Astrocyte of the hippocampus (primary cell): ENCODE measurements around the gene ARMS2.

Experiments used
- DNase-seq: peaks from one replicate; pipeline ENCODE4 v3.0.0; 2011; ENCODE audit warnings: low read depth, low spot score

The ARMS2 gene

GRCh38 chr10:122450353-122450990, 4.0 kb upstream of the ARMS2 start:
- peak; percentile 22 for DNase-seq

DNA sequence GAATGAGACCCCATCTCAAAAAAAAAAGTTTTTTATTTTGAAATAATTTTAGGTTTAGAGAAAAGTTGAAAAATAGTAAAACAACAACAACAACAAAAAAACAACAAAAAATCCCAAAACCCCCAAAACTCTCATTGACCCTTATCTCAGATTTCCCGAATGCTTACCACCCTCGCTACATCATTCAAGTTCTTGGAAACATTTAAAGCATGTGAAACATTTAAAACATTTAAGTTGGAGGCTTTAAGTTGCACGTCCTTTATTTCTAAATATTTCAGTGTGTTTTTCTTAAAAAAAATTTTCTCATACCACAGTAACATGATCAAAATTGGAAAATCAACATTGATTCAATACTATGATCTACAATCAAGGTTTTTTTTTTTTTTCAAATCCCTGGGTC, 382 bp upstream of the ARMS2 start:
- DNase-seq, result no peak

DNA sequence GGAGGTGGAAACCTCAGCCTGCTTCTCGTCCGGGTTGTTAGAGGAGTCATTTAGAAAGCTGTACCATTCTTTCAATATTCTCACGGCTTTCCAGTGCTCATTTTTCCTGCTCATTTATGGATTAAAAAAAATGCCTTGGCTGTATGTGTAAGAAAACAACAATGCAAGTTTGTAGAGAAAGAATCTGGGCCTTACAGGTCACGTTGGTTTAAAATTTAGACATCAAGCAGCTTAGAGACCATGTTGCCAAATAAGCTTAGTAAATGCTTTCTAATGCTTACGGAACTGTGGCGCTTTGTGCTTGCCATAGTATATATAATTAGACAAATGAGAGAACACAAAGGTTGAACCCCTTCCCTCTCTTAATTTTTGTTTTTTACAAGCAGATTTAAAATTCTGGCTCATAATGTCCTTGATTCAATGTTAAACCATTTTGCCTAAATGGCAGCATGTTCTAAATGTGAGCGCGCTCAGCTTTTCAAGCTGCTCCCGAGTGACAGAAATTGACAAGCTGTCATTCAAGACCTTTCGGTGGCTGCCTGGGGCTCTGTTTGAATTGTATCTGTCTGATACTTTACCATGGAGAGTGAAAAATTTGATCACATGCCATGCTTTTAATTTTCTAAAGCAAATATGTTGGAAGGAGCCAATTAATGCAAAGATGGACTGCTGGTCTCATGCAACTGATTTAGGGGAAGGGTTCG, 1.1 kb downstream of the ARMS2 start:
- DNase-seq, result no peak

GRCh38 chr10:122457934-122458333, 3.5 kb downstream of the ARMS2 start:
- no peak for DNase-seq

GRCh38 chr10:122458693-122459092, 4.2 kb downstream of the ARMS2 start:
- no peak for DNase-seq

GRCh38 chr10:122459561-122460273, 5.3 kb downstream of the ARMS2 start:
- peak; percentile 74 for DNase-seq

DNA sequence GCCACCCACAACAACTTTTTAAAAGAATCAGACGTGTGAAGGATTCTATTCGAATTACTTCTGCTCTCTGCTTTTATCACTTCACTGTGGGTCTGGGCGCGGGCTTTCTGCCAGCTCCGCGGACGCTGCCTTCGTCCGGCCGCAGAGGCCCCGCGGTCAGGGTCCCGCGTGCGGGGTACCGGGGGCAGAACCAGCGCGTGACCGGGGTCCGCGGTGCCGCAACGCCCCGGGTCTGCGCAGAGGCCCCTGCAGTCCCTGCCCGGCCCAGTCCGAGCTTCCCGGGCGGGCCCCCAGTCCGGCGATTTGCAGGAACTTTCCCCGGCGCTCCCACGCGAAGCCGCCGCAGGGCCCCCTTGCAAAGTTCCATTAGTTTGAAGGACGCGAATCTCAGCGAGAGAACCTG, 6.4 kb downstream of the ARMS2 start:
- peak; percentile 37 for DNase-seq

GRCh38 chr10:122461367-122461728, 6.9 kb downstream of the ARMS2 start, which contains the start of gene HTRA1:
Gene HTRA1, plus strand, starts transcription at chr10:122461553. Its CDS starts 100 bp downstream, at chr10:122461653.
- peak; percentile 91 for DNase-seq

DNA sequence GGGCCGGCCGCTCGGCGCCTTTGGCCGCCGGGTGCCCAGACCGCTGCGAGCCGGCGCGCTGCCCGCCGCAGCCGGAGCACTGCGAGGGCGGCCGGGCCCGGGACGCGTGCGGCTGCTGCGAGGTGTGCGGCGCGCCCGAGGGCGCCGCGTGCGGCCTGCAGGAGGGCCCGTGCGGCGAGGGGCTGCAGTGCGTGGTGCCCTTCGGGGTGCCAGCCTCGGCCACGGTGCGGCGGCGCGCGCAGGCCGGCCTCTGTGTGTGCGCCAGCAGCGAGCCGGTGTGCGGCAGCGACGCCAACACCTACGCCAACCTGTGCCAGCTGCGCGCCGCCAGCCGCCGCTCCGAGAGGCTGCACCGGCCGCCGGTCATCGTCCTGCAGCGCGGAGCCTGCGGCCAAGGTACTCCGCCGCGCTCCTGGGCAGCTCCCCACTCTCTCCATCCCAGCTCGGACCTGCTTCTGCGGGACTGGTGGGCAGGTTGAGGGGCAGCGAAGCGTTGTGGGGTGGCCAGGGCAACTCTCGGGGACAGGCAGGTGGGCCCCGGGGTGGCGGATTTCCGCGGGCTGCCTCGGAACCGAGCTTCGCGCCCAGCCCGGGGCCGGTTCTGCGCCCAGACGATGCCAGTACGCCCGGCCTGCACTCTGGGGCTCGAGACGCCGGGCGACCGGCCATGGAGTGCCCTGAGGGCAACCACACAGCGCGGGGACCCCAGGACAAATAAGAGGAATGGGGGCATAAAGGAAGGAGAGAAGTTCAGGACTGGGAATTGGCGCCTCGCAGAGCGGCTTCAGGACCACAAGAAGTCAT, 7.5 kb downstream of the ARMS2 start:
- DNase-seq, result peak; percentile 71

- DNase-seq, result peak; percentile 68
Observed at GRCh38 chr10:122462533-122463465, 8.3 kb downstream of the ARMS2 start.

DNA sequence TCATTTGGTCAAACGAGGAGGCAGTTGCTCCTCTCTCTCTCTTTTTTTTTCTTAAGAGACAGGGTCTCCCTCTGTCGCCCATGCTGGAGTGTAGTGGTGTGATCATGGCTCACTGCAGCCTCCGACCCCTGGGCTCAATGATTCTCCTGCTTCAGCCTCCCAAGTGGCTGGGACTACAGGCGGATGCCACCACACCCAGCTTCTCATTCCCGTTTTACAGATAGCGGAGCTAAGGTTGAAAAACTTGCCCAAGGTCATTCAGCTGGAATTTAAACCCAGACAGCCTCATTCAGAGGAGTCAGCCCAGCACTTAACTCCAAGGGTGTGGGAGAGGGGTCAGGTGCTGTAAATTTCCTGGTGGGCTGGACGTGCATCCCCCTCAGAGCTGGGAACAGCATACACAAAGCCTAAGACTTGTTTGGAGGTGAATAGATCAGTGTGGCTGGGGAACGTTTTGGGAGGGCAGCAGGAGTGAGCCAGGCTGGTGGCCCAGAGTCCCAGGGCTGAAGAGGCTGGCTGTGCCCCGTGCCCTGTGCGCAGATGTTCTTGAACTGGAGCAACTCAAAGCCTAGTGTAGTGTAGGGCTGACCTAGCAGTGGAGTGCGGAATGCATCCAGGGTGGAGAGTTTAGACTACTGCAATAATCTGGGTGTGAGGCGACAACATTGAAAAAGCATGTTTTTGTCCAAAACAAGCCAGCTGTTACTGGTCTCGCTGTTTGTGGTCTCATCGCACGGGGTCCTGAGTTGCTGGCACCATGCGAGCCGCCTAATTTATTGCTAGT, 9.2 kb downstream of the ARMS2 start:
- no peak for DNase-seq

GRCh38 chr10:122464250-122464510, 9.7 kb downstream of the ARMS2 start:
- DNase-seq, result no peak

DNA sequence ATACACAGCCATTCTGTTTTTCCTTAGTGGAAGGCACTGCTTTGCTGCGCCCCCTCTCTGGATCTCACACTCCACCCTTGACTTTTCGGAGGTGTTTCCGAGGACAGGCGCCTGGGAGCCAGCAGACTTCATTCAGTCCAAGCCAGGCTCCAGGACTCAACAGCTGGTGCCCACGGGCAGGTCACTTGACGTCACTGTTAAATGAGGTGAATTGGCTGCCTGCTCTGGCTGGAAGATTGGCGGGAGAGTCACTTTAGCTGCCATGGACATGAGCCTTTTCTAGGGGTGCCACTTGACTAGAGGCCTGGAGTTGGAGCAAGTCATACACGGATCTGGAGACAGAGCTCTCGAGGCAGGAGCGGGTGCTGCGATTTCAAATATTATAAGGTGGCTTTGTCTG, 10.1 kb downstream of the ARMS2 start:
- DNase-seq, result no peak

GRCh38 chr10:122465401-122466040, 11.1 kb downstream of the ARMS2 start:
- DNase-seq, result no peak

DNA sequence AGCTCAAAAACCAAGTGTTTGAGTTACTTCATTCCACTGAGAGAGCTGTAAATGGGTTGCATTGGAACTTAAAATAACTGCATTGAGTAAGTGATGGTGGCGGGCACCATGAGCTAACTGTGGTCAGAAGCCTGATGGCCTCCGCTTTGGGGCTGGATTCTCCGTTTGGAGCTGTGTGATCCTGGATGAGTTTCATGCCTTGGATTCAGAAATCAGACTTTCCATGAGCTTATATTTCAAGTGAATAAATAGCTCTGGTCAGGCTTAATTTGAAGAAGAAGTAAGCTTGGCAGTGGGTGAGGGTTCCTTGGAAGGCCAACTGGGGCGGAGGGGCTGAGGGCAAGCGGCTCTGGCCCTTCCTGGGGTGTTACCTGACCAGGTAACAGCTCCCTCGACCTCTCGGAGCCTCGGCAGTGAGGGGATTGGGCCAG, 12.5 kb downstream of the ARMS2 start:
- no peak for DNase-seq

- DNase-seq, result no peak
Observed at GRCh38 chr10:122467701-122468100, 13.2 kb downstream of the ARMS2 start.

DNA sequence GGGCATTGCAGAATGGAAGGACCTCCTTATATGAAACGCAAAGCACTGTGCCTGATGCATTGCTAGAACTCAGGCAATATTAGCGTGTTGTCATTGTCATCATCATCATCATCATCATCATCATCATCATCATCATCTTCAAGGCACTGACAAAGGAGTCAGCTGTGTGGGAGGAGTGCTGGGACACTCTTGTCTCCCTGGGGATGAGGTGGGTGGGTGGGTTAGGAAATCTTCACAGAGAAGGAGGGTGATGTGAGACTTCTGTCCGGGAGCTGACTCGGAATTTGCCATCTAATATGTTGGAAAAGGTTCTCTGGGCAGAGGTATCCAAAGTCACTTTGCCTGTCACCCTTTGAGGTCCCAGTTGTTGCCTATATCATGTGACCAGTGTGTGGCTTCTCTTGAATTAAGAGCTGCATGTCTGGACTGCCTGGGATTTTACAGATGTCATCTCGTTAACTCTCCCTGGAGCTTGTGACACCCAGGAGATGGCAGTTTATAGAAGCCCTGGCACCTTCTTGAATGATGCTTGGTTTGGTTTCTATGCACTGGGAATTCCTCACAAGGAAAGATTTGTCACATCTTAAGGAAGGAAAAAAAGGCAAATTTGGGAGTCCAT, 14.0 kb downstream of the ARMS2 start:
- DNase-seq, result no peak

DNA sequence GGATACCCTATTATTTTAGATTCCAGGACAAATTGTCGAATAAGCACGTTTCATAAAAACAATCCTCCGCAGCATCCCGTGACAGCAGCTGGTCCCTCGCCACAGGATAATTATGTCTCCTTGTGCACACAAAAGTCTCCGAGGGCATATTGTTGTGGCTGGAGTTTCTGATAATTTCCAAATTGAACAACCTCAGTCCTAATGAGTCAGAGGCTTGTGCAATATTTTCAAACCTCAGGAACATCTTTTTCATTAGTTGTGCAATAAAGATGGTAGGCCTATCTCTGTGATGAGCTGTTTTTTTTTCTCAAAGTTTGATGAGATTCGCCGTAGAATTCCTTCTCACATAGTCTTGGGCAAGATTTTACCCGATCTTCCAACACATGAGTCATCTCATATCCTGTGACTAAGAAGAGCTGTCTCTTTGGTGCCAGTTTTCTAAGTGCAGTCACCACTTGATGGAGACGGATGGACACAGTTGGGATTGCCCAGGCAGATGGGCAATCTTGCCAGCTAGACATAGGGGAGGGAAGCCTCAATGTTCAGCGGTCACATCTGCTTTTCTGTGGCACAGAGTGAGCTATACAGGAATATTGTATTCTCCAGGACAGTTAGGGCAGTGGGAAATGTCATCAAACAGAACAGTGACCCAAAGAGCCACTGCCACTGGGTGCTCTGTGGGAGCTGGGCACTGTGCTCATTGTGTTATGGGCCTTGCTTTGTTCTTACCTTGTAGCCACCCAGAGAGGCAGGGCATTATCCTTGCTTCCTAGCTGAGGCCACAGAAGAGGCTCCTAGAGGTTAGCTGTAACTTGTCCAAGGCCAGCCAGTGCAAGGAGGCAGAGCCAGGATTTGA, 14.7 kb downstream of the ARMS2 start:
- peak; percentile 67 for DNase-seq
